ENCODE measurements around the gene CBL.

Gene CBL

GRCh38 chr11:119229288-119229672 is 23.1 kb downstream of the CBL start:
- H3K9me3 Mint-ChIP-seq = no peaks in the 10 kb centered on the region
- H3K4me3 Mint-ChIP-seq = no peak overlapping the region
- H3K4me1 Mint-ChIP-seq = no peaks in the 10 kb centered on the region
- TF ChIP-seq, protein P1, sequence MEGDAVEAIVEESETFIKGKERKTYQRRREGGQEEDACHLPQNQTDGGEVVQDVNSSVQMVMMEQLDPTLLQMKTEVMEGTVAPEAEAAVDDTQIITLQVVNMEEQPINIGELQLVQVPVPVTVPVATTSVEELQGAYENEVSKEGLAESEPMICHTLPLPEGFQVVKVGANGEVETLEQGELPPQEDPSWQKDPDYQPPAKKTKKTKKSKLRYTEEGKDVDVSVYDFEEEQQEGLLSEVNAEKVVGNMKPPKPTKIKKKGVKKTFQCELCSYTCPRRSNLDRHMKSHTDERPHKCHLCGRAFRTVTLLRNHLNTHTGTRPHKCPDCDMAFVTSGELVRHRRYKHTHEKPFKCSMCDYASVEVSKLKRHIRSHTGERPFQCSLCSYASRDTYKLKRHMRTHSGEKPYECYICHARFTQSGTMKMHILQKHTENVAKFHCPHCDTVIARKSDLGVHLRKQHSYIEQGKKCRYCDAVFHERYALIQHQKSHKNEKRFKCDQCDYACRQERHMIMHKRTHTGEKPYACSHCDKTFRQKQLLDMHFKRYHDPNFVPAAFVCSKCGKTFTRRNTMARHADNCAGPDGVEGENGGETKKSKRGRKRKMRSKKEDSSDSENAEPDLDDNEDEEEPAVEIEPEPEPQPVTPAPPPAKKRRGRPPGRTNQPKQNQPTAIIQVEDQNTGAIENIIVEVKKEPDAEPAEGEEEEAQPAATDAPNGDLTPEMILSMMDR (IDR thresholded peaks at IDR 0.05; ENCODE audit: unreplicated experiment in 3 of 3) = no peak
- H3K27me3 Mint-ChIP-seq (ENCODE audit: low read depth) = no peaks in the 10 kb centered on the region
- no peak overlapping the region for H3K27ac Mint-ChIP-seq
- peaks cover 29% of the 10 kb centered on the region for H3K36me3 Mint-ChIP-seq (ENCODE audit: low read depth)

DNA sequence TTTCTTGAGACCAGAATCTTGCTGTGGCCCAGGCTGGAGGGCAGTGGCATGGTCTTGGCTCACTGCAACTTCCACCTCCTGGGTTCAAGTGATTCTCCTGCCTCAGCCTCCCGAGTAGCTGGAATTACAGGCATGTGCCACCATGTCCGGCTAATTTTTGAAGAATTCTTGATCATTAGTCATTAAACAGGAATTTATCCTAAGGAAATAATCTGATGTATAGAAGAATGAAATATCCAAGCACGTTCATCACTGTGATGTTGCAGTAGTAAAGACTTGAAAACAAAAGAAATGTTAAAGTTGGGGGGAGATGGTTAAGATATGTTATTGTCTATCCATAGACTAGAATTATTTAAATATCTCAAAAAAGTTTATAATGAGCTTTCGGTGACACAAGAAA is 23.6 kb downstream of the CBL start:
- TF ChIP-seq, protein P1 (IDR thresholded peaks at IDR 0.05; ENCODE audit: unreplicated experiment in 3 of 3) = no peak
- H3K4me3 Mint-ChIP-seq = no peak overlapping the region
- H3K27ac Mint-ChIP-seq = no peak overlapping the region
- no peaks in the 10 kb centered on the region for H3K27me3 Mint-ChIP-seq (ENCODE audit: low read depth)
- peaks cover 34% of the 10 kb centered on the region for H3K36me3 Mint-ChIP-seq (ENCODE audit: low read depth)
- no peaks in the 10 kb centered on the region for H3K9me3 Mint-ChIP-seq
- no peaks in the 10 kb centered on the region for H3K4me1 Mint-ChIP-seq

- H3K27me3 Mint-ChIP-seq (ENCODE audit: low read depth) = no peaks in the 10 kb centered on the region
- no peak overlapping the region for H3K27ac Mint-ChIP-seq
- peaks cover 53% of the 10 kb centered on the region for H3K36me3 Mint-ChIP-seq (ENCODE audit: low read depth)
- TF ChIP-seq, protein P1 (IDR thresholded peaks at IDR 0.05; ENCODE audit: unreplicated experiment in 3 of 3) = no peak
- no peak overlapping the region for H3K4me3 Mint-ChIP-seq
- H3K9me3 Mint-ChIP-seq = no peaks in the 10 kb centered on the region
- no peaks in the 10 kb centered on the region for H3K4me1 Mint-ChIP-seq
Measured at GRCh38 chr11:119236490-119236889, 30.4 kb downstream of the CBL start.

GRCh38 chr11:119236891-119237290 is 30.8 kb downstream of the CBL start:
- TF ChIP-seq, protein P1 (IDR thresholded peaks at IDR 0.05; ENCODE audit: unreplicated experiment in 3 of 3) = no peak
- Mint-ChIP-seq H3K4me1 (no peaks in the 10 kb centered on the region), H3K27me3 (ENCODE audit: low read depth) (no peaks in the 10 kb centered on the region), H3K27ac (no peak overlapping the region), H3K9me3 (no peaks in the 10 kb centered on the region), H3K4me3 (no peak overlapping the region), H3K36me3 (ENCODE audit: low read depth) (peaks cover 55% of the 10 kb centered on the region)

GRCh38 chr11:119237515-119237914 is 31.4 kb downstream of the CBL start:
- H3K9me3 Mint-ChIP-seq = no peaks in the 10 kb centered on the region
- no peak overlapping the region for H3K27ac Mint-ChIP-seq
- no peaks in the 10 kb centered on the region for H3K4me1 Mint-ChIP-seq
- peaks cover 53% of the 10 kb centered on the region for H3K36me3 Mint-ChIP-seq (ENCODE audit: low read depth)
- H3K27me3 Mint-ChIP-seq (ENCODE audit: low read depth) = no peaks in the 10 kb centered on the region
- TF ChIP-seq, protein P1 (IDR thresholded peaks at IDR 0.05; ENCODE audit: unreplicated experiment in 3 of 3) = no peak
- no peak overlapping the region for H3K4me3 Mint-ChIP-seq

- no peak overlapping the region for H3K4me3 Mint-ChIP-seq
- H3K9me3 Mint-ChIP-seq = no peaks in the 10 kb centered on the region
- H3K4me1 Mint-ChIP-seq = no peaks in the 10 kb centered on the region
- H3K27ac Mint-ChIP-seq = no peak overlapping the region
- no peaks in the 10 kb centered on the region for H3K27me3 Mint-ChIP-seq (ENCODE audit: low read depth)
- peaks cover 24% of the 10 kb centered on the region for H3K36me3 Mint-ChIP-seq (ENCODE audit: low read depth)
- TF ChIP-seq, protein P1 (IDR thresholded peaks at IDR 0.05; ENCODE audit: unreplicated experiment in 3 of 3) = no peak
Measured at GRCh38 chr11:119248750-119249670, 42.9 kb downstream of the CBL start.
